AG10803 (cell line): ENCODE results near the gene RMI2.

Experiments
- DNase-seq: peaks from one replicate; pipeline ENCODE4 v3.0.0; 2010; ENCODE audit warnings: low read depth
- H3K4me3 ChIP-seq: 2 replicates; pipeline ENCODE4 v1.5.1; 2011; ENCODE audit warnings: mild to moderate bottlenecking, low read length, control low read depth
- TF ChIP-seq, protein P1 (sequence below): conservative IDR thresholded peaks from 2 replicates; pipeline ENCODE4 v1.5.1; 2011; ENCODE audit warnings: mild to moderate bottlenecking, low read length, control low read depth, inconsistent platforms

RMI2 gene

DNA sequence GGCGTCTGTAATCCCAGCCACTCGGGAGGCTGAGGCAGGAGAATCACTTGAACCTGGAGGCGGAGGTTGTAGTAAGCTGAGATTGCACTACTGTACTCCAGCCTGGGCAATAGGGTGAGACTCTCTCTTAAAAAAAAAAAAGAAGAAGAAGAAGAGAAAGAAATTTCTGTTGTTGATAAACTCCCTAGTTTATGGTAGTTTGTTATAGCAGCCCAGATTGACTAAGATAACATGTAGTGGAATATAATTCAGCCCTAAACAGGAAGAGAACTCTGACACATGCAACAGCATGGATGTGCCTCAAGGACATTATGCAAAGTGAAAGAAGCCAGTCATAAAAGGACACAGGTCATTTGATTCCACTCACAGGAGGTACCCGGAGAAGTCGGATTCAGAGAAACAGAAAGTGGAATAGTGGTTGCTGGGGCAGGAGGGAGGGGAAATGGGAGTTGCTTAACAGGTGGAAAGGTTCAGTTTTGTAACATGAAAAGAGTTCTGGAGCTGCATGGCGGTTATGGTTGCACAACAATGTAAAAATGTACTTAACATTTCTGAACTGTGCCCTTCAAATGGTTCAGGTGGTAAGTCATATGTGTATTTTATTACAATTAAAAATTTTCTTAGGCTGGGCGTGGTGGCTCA is 38.1 kb upstream of the RMI2 start:
- no peak for DNase-seq
- TF ChIP-seq, protein P1, sequence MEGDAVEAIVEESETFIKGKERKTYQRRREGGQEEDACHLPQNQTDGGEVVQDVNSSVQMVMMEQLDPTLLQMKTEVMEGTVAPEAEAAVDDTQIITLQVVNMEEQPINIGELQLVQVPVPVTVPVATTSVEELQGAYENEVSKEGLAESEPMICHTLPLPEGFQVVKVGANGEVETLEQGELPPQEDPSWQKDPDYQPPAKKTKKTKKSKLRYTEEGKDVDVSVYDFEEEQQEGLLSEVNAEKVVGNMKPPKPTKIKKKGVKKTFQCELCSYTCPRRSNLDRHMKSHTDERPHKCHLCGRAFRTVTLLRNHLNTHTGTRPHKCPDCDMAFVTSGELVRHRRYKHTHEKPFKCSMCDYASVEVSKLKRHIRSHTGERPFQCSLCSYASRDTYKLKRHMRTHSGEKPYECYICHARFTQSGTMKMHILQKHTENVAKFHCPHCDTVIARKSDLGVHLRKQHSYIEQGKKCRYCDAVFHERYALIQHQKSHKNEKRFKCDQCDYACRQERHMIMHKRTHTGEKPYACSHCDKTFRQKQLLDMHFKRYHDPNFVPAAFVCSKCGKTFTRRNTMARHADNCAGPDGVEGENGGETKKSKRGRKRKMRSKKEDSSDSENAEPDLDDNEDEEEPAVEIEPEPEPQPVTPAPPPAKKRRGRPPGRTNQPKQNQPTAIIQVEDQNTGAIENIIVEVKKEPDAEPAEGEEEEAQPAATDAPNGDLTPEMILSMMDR: no peak
- H3K4me3 ChIP-seq: no peak overlapping the region

DNA sequence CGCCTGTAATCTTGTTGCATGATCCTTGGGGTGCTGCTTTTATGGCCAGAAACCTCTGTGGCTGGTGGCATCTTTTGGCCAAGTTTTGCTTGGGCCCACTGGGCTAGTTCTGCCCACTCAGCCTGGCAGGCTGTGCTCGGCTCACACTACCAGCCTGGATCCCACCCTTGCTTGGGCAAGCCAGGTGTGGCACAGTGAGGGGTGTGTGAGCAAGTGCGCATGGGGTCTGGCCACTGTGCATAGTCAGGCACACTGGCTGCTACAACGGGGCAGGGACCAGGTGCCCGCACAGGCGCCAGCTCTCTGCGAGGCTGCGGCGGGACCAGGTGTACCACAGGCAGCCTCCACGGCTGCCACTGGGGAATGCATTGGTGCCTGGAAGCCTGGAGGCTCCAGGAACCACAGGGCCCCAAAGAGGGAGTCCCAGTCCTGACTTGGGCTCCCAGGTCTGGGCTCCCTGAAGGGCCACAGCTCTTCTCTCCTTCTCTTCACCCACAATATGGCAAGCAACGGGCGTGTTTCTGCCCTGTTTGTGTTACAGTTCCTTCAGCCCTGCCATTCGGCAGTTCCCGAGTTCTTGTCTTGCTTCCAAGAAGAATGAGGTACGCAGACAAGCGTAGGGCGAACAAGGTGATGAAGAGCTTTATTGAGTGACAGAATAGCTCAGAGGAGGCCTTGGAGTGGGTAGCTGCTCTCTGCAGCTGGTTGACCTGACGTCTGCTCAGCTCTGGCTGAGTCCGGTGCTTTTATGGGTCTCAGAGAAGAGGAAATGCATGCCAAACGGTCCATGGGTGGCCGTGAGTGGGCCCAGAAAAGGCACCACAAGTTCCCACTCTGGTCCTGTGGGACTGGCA is 37.4 kb upstream of the RMI2 start:
- TF ChIP-seq, protein P1: no peak
- H3K4me3 ChIP-seq: no peak overlapping the region
- no peak for DNase-seq

DNA sequence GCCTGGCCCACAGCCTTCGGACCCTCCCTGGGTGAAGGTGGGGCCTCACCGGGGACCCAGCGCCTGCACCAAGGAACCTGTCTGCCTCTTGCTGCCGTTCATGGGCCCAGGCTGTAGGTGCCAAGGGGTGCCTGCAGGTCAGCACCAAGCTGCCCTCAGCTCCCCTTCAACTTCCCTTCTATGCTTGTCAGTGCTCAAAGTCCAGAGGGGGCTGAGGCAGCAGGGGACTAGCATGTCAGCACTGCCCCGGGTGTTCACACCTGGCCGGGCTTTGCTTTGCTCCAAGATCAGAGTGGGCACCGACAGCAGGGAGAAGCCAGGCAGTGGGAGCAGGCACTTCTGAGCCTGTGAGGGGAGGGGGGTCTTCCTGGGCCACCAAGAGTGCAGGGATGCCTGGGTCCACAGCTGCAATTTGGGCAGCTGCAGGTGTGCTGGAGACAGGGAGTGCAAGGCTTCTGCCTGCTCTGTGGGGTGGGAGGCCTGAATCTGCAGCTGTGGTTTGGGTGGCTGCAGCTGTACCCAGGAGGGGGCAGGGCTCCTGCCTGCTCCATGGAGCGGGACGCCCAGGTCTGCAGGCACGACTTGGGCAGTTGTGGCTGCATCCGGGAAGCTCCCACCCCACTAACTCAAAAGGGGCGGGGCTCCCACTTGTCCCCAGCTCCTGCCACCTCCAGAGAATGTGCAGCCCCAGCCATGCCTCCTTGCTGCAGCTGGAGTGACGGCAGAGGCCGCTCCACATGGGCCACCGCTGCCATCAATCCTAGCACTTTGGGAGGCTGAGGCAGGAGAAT is 36.6 kb upstream of the RMI2 start:
- DNase-seq: no peak

DNA sequence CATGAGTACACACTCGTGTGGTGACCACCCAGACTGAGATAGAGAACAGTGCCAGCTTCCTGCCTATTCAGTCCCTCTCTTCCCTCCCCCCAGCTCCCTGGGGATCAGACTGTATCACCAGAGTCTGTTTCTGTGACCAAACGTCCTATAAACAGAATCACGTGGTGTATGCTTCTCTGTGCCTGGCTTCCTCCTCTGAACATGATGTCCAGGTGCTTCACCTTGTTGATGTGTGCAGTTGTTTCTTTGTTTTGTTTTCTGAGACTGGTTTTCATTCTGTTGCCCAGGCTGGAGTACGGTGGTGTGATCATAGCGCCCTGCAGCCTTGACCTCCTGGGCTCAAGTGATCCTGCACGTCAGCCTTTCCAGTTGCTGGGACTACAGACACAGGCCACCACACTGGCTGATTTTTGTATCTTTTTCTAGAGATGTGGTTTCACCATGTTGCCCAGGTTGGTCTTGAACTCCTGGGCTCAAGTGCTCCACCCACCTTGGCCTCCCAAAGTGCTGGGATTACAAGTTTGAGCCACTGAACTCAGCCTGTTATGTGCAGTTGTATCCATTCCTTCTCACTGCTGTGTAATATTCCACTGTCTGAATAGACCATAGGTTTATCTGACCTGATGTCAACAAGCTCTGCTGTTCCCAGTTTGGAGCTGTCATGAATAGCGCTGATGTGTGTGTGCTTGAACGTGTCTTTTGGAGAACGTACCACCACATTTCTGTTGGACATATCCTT is 35.2 kb upstream of the RMI2 start:
- DNase-seq: no peak
- H3K4me3 ChIP-seq: no peak overlapping the region
- TF ChIP-seq, protein P1: no peak

More for the DNA sequence above, 36.6 kb upstream of the RMI2 start:
- TF ChIP-seq, protein P1: no peak
- no peak overlapping the region for H3K4me3 ChIP-seq

DNA sequence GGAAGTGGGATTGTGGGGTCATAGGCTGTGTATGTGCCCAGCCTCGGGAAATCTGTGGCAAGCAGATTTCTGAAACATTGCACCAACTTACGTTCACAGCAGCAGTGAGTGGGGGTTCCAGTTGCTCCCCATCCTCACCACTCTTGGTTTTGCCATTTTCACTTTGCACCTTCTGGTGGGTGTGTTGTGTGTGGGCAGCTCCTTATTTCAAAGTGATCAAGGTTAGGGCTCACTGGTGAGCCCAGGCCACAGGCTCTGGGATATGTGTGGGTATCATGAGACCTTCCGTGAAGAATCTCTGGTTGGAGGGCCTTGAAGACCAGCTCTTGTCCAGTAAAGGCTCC is 34.7 kb upstream of the RMI2 start:
- no peak overlapping the region for H3K4me3 ChIP-seq
- no peak for DNase-seq
- TF ChIP-seq, protein P1: no peak

DNA sequence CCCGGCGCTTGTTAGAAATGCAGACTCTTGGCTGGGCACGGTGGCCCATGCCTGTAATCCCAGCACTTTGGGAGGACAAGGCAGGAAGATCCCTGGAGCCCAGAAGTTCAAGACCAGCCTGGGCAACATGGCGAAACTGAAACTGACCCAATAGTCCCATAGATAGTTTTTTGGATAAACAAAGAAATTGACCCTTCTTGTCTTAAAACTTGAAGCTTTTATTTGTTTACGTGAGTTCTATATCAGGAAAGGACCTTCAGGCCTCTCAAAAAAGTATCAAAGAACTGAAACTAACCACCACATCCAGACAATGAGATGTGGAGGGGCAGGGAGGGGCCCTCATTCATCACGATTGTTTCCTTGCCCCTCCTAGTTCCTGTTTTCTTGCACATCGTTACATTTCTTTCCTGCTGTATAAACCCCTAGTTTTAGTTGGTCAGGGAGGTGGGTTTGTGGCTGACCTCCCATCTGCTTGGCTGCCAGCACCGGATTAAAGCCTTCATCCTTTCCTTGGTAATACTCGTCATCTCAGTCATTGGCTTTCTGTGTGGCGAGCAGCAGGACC is 34.2 kb upstream of the RMI2 start:
- DNase-seq: no peak
- H3K4me3 ChIP-seq: no peak overlapping the region

More for the DNA sequence above, 34.2 kb upstream of the RMI2 start:
- TF ChIP-seq, protein P1: no peak
